Measurements from ENCODE around the gene AAMP. TPM values are rescaled to one million over a fixed set of nuclear protein-coding genes. Genes with fewer than 3 reads are reported as not detected.

Gene AAMP
- total and polyA plus RNA-seq, 3 experiments from 2014 or later, result 86.1 to 95.2 (median 94.8) TPM

DNA sequence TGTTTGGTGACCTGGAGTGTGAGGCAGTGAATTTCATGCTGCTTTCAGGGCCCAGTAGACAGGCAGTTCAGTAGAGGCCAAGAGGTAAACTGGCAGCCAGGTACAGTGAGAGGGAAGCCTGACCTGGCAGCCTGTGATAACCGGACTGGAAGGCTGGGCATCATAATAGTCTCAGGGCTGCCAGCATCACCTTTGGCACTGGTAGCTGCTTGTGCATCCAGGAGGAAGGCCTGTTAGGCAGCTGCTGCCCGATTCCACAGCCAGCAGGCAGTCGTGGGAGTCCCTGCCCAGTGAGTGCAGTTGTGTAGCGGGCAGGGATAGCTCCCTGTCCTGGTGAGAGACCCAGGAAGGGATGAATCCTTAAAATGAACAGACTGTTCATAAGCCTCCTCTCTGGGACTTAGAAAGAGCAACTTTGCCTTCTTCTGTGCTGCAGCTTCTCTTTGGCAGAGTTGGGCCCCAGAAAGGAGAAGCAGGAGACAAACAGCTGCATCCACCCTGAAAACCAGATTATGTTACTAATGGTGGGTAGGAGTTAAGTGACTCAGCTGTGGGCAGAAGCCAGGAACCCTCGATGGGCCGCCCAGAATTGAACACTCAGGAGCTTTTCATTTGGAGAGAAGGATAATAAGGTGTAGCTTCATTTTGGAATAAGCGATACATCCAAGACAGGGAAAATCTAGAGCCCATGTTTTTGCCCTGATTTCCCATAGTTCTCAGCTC is 17.3 kb downstream of the AAMP start:
- peak overlapping the region; percentile 14 for H3K27ac ChIP-seq (ENCODE audit: low read depth, low read length)
- no peaks in the 10 kb centered on the region for H3K9me3 ChIP-seq (ENCODE audit: low read length)
- H3K4me1 Mint-ChIP-seq, result peaks cover 6 to 18% (median 13%) of the 10 kb centered on the region in 3 donors
- no peak overlapping the region for H3K4me3 ChIP-seq (ENCODE audit: low read length)
- DNase-seq, result no peak
- no peak overlapping the region for H3K4me3 Mint-ChIP-seq
- H3K36me3 ChIP-seq (ENCODE audit: insufficient read depth, low read length), result peaks cover 74% of the 10 kb centered on the region
- H3K27me3 Mint-ChIP-seq, result no peaks in the 10 kb centered on the region
- H3K27me3 ChIP-seq (ENCODE audit: insufficient read depth, low read length, poor library complexity, severe bottlenecking), result no peaks in the 10 kb centered on the region
- peaks cover 4 to 91% (median 30%) of the 10 kb centered on the region in 3 donors for H3K36me3 Mint-ChIP-seq
- CTCF ChIA-PET, result interaction anchor here (0.6 to 1.6 kb wide), 5 partner anchors 17 to 104 kb away, joined by 3 to 4 read pairs (median 3); partner anchors contain the start of genes AAMP, CATIP and PNKD
- H3K9me3 Mint-ChIP-seq, result no peaks in the 10 kb centered on the region
- POLR2A ChIA-PET, result no interaction called here
- H3K27ac Mint-ChIP-seq, result peak overlapping the region in 4 of 8 donors; percentile 51 to 93 (median 66)
- peaks cover 6% of the 10 kb centered on the region for H3K4me1 ChIP-seq (ENCODE audit: insufficient read depth, low read length)

DNA sequence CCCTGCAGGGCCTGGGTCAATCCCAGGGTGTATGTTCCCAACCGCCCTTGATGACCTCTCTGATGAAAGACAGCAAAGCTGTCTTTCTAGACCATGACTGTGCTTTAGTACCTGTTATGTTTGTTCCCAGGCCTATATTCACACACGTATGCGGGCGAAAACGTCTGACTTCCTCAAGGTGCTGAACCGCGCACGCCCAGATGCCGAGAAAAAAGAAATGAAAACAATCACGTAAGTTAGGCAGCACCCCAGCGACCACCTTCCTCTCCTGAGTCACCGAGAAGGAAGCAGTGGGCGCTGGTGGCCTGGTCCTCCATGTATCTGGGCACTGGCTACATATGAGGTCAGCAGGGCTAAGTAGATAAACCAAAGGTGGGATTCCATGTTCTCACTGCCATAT is 20.2 kb downstream of the AAMP start:
- Histone ChIP-seq H3K36me3 (ENCODE audit: insufficient read depth, low read length) (peaks cover 86% of the 10 kb centered on the region), H3K27ac (ENCODE audit: low read depth, low read length) (no peak overlapping the region), H3K4me1 (ENCODE audit: insufficient read depth, low read length) (no peaks in the 10 kb centered on the region), H3K9me3 (ENCODE audit: low read length) (no peaks in the 10 kb centered on the region), H3K4me3 (ENCODE audit: low read length) (no peak overlapping the region), H3K27me3 (ENCODE audit: insufficient read depth, low read length, poor library complexity, severe bottlenecking) (no peaks in the 10 kb centered on the region)
- Mint-ChIP-seq H3K36me3 (peaks cover 4 to 99% (median 31%) of the 10 kb centered on the region in 3 donors), H3K4me3 (no peak overlapping the region), H3K27me3 (no peaks in the 10 kb centered on the region), H3K27ac (peak overlapping the region in 5 of 8 donors; percentile 47 to 92 (median 72)), H3K9me3 (no peaks in the 10 kb centered on the region), H3K4me1 (peaks cover 5 to 13% (median 6%) of the 10 kb centered on the region in 3 donors)
- no peak for DNase-seq
- POLR2A ChIA-PET, result no interaction called here
- CTCF ChIA-PET, result no interaction called here

DNA sequence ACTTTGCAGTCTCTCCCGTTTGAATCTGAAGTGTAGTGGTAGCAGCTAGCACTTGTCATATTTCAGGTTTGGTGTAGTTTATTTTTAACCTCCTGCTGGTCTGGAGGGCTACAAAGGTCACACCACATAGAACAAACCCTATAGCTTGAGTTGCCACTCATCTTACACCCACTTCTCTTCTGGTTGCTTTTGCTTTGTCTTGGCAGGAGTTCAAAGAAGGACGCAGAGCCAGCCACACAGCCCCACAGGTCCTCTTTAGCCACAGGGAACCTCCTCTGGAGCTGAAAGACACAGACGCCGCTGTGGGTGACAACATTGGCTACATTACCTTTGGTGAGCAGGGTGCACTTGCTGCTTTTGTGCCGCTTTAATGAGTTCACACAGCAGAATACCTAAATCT is 24.7 kb downstream of the AAMP start:
- Mint-ChIP-seq H3K27me3 (no peaks in the 10 kb centered on the region), H3K4me3 (no peak overlapping the region), H3K9me3 (no peaks in the 10 kb centered on the region), H3K4me1 (peaks cover 22 to 44% (median 41%) of the 10 kb centered on the region in 3 donors), H3K36me3 (peaks cover 4 to 99% (median 27%) of the 10 kb centered on the region in 3 donors), H3K27ac (peak overlapping the region in 7 of 8 donors; percentile 18 to 91 (median 66))
- H3K27me3 ChIP-seq (ENCODE audit: insufficient read depth, low read length, poor library complexity, severe bottlenecking), result no peaks in the 10 kb centered on the region
- peaks cover 79% of the 10 kb centered on the region for H3K36me3 ChIP-seq (ENCODE audit: insufficient read depth, low read length)
- H3K4me3 ChIP-seq (ENCODE audit: low read length), result no peak overlapping the region
- no peak overlapping the region for H3K27ac ChIP-seq (ENCODE audit: low read depth, low read length)
- POLR2A ChIA-PET, result no interaction called here
- no peaks in the 10 kb centered on the region for H3K9me3 ChIP-seq (ENCODE audit: low read length)
- no peak for DNase-seq
- H3K4me1 ChIP-seq (ENCODE audit: insufficient read depth, low read length), result peaks cover 11% of the 10 kb centered on the region
- CTCF ChIA-PET, result interaction anchor here (1.0 to 3.3 kb wide), 3 partner anchors 9 to 151 kb away, joined by 4 to 14 read pairs (median 5); no protein-coding TSS in a partner anchor

DNA sequence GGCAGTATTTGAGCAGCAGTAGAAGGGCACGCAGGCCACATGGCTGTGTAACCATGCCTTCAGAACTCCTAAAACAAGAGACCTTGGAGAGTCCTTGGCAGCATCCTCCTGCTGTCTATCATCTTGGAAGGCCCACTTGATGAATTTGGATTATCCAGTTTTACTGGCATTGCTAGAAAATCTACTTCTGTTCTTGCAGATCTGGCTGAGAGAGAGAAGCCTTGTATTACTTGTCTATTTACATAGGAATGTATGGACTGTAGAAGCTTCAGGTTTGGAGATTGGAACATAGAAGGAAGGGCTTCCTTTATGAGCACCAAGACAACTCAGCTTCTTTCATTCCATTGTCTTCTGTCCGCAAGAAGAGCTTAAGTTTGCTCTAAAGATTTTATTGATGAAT is 25.3 kb downstream of the AAMP start:
- Histone ChIP-seq H3K27me3 (ENCODE audit: insufficient read depth, low read length, poor library complexity, severe bottlenecking) (no peaks in the 10 kb centered on the region), H3K9me3 (ENCODE audit: low read length) (no peaks in the 10 kb centered on the region), H3K27ac (ENCODE audit: low read depth, low read length) (no peak overlapping the region), H3K4me1 (ENCODE audit: insufficient read depth, low read length) (peaks cover 11% of the 10 kb centered on the region), H3K4me3 (ENCODE audit: low read length) (no peak overlapping the region), H3K36me3 (ENCODE audit: insufficient read depth, low read length) (peaks cover 79% of the 10 kb centered on the region)
- no peaks in the 10 kb centered on the region for H3K9me3 Mint-ChIP-seq
- ChIA-PET POLR2A (no interaction called here), CTCF (interaction anchor here (1.0 to 3.3 kb wide), 4 partner anchors 9 to 152 kb away, joined by 3 to 14 read pairs (median 4); no protein-coding TSS in a partner anchor)
- H3K4me1 Mint-ChIP-seq, result peaks cover 22 to 45% (median 41%) of the 10 kb centered on the region in 3 donors
- DNase-seq, result no peak
- peak overlapping the region; percentile 10 to 87 (median 68) for H3K27ac Mint-ChIP-seq
- no peaks in the 10 kb centered on the region for H3K27me3 Mint-ChIP-seq
- H3K36me3 Mint-ChIP-seq, result peaks cover 0 to 99% (median 23%) of the 10 kb centered on the region in 3 donors
- H3K4me3 Mint-ChIP-seq, result no peak overlapping the region

DNA sequence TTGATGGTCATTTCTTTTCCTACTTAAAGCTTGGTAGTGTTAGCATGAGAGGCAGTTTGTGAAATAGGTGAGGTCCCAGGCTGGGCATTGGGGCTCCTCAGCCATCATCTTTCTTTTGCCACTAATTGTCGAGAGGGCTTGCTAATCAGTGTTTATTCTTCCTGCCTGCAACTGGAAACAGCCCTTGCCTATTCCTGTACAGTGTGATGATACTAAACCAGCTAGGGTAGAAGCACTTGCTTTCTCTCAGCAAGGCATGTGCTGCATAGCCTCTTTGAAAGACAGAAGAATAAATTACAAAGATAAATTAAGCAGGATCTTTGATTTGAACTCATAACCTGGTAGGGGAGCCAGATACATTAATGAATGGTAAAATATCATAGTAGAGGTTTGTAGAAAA is 25.7 kb downstream of the AAMP start:
- Mint-ChIP-seq H3K27me3 (no peaks in the 10 kb centered on the region), H3K4me1 (peaks cover 22 to 45% (median 41%) of the 10 kb centered on the region in 3 donors), H3K27ac (peak overlapping the region in 6 of 8 donors; percentile 40 to 85 (median 68)), H3K9me3 (no peaks in the 10 kb centered on the region), H3K36me3 (peaks cover 2 to 99% (median 20%) of the 10 kb centered on the region in 3 donors), H3K4me3 (no peak overlapping the region)
- Histone ChIP-seq H3K4me3 (ENCODE audit: low read length) (no peak overlapping the region), H3K27ac (ENCODE audit: low read depth, low read length) (no peak overlapping the region), H3K4me1 (ENCODE audit: insufficient read depth, low read length) (peaks cover 11% of the 10 kb centered on the region), H3K27me3 (ENCODE audit: insufficient read depth, low read length, poor library complexity, severe bottlenecking) (no peaks in the 10 kb centered on the region), H3K9me3 (ENCODE audit: low read length) (no peaks in the 10 kb centered on the region), H3K36me3 (ENCODE audit: insufficient read depth, low read length) (peaks cover 78% of the 10 kb centered on the region)
- ChIA-PET POLR2A (no interaction called here), CTCF (interaction anchor here (1.0 to 3.3 kb wide), 3 partner anchors 12 to 152 kb away, joined by 3 to 14 read pairs (median 5); no protein-coding TSS in a partner anchor)
- no peak for DNase-seq

DNA sequence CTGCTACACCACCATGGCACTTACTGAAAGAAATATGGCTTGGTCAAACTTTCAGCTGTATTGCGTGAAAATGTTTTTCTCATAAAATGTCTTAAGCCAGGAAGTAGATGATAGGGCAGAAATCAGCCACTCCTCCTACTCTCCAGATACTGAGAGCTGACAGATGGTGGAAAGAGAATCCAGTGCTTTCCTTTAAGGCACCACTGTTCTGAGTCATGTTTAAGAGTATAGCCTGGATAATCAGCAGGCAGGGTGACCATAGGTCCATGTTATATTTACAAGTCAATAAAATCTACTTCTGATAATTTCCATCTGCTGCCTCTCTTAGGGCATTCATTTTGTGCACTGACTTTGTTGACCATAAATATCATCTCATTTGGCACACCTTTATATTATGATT is 31.1 kb downstream of the AAMP start:
- Mint-ChIP-seq H3K27me3 (no peaks in the 10 kb centered on the region), H3K36me3 (peaks cover 7 to 99% (median 20%) of the 10 kb centered on the region in 3 donors), H3K4me3 (no peak overlapping the region), H3K27ac (peak overlapping the region in 4 of 8 donors; percentile 7 to 89 (median 62)), H3K9me3 (no peaks in the 10 kb centered on the region), H3K4me1 (peaks cover 18 to 52% (median 34%) of the 10 kb centered on the region in 3 donors)
- peaks cover 19% of the 10 kb centered on the region for H3K4me1 ChIP-seq (ENCODE audit: insufficient read depth, low read length)
- ChIA-PET CTCF (interaction anchor here (0.7 kb wide), 1 partner anchor 10 kb away, joined by 3 read pairs; no protein-coding TSS in a partner anchor), POLR2A (no interaction called here)
- H3K9me3 ChIP-seq (ENCODE audit: low read length), result no peaks in the 10 kb centered on the region
- DNase-seq, result no peak
- H3K27ac ChIP-seq (ENCODE audit: low read depth, low read length), result no peak overlapping the region
- no peak overlapping the region for H3K4me3 ChIP-seq (ENCODE audit: low read length)
- no peaks in the 10 kb centered on the region for H3K27me3 ChIP-seq (ENCODE audit: insufficient read depth, low read length, poor library complexity, severe bottlenecking)
- peaks cover 83% of the 10 kb centered on the region for H3K36me3 ChIP-seq (ENCODE audit: insufficient read depth, low read length)

DNA sequence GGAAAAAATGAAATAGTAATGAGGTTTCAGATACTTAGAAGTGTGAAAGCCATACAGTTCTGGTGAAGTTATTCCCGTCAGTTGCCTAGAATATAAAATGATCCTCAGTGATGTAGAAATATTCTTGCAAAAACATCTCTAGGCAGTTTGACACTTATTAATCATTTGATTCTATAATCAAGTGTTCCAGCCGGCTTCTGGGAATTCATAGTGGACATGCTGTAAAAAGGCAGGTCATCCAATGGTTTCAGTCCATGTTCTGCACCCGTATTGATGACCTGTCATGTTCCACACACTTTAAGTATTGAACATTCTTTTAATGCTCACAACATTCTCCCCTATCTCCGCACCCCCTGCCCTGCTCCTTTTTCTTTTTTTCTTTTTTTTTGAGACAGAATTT is 33.1 kb downstream of the AAMP start:
- DNase-seq, result no peak
- no peaks in the 10 kb centered on the region for H3K9me3 ChIP-seq (ENCODE audit: low read length)
- peaks cover 15 to 95% (median 22%) of the 10 kb centered on the region in 3 donors for H3K36me3 Mint-ChIP-seq
- no peak overlapping the region for H3K4me3 ChIP-seq (ENCODE audit: low read length)
- H3K9me3 Mint-ChIP-seq, result no peaks in the 10 kb centered on the region
- ChIA-PET POLR2A (no interaction called here), CTCF (interaction anchor here (1.0 to 1.8 kb wide), 2 partner anchors 10 to 50 kb away, joined by 3 to 6 read pairs; no protein-coding TSS in a partner anchor)
- H3K27ac Mint-ChIP-seq, result peak overlapping the region in 1 of 8 donors; percentile 60
- H3K27me3 ChIP-seq (ENCODE audit: insufficient read depth, low read length, poor library complexity, severe bottlenecking), result no peaks in the 10 kb centered on the region
- H3K36me3 ChIP-seq (ENCODE audit: insufficient read depth, low read length), result peaks cover 81% of the 10 kb centered on the region
- peaks cover 15% of the 10 kb centered on the region for H3K4me1 ChIP-seq (ENCODE audit: insufficient read depth, low read length)
- H3K4me1 Mint-ChIP-seq, result peaks cover 16 to 46% (median 29%) of the 10 kb centered on the region in 3 donors
- no peak overlapping the region for H3K27ac ChIP-seq (ENCODE audit: low read depth, low read length)
- H3K27me3 Mint-ChIP-seq, result no peaks in the 10 kb centered on the region
- no peak overlapping the region for H3K4me3 Mint-ChIP-seq

DNA sequence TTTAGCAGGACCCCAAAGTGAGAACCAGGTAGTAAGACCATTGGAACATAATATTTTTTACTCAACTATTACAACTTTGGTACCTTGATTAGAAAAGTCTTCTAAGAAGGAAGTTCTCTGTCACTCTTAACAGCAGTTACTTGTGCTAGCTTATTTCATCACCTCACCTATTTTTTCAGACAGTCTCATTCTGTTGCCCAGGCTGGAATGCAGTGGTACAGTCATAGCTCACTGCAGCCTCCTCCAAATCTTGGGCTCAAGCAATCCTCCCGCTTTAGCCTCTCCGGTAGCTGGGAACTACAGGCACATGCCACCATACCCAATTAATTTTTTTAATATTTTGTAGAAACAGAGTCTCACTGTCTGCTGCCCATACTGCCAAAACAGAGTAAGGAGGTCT is 34.9 kb downstream of the AAMP start:
- CTCF ChIA-PET, result interaction anchor here (1.0 to 1.3 kb wide), 3 partner anchors 10 to 50 kb away, joined by 3 to 4 read pairs (median 3); no protein-coding TSS in a partner anchor
- H3K9me3 ChIP-seq (ENCODE audit: low read length), result no peaks in the 10 kb centered on the region
- H3K27me3 Mint-ChIP-seq, result no peaks in the 10 kb centered on the region
- peak overlapping the region in 7 of 8 donors; percentile 29 to 84 (median 69) for H3K27ac Mint-ChIP-seq
- peaks cover 25% of the 10 kb centered on the region for H3K4me1 ChIP-seq (ENCODE audit: insufficient read depth, low read length)
- no peaks in the 10 kb centered on the region for H3K27me3 ChIP-seq (ENCODE audit: insufficient read depth, low read length, poor library complexity, severe bottlenecking)
- DNase-seq, result no peak
- H3K9me3 Mint-ChIP-seq, result no peaks in the 10 kb centered on the region
- H3K4me3 Mint-ChIP-seq, result no peak overlapping the region
- H3K27ac ChIP-seq (ENCODE audit: low read depth, low read length), result no peak overlapping the region
- peaks cover 24 to 93% (median 26%) of the 10 kb centered on the region in 3 donors for H3K36me3 Mint-ChIP-seq
- no peak overlapping the region for H3K4me3 ChIP-seq (ENCODE audit: low read length)
- H3K36me3 ChIP-seq (ENCODE audit: insufficient read depth, low read length), result peaks cover 80% of the 10 kb centered on the region
- H3K4me1 Mint-ChIP-seq, result peaks cover 29 to 50% (median 39%) of the 10 kb centered on the region in 3 donors
- POLR2A ChIA-PET, result interaction anchor here (1.2 kb wide), 1 partner anchor 15 kb away, joined by 3 read pairs; no protein-coding TSS in a partner anchor
